ENCODE measurements around the gene SEC62.

GRCh38 chr3:170046269-170047132, 79.9 kb downstream of the SEC62 start:
- TF ChIP-seq, protein P1, sequence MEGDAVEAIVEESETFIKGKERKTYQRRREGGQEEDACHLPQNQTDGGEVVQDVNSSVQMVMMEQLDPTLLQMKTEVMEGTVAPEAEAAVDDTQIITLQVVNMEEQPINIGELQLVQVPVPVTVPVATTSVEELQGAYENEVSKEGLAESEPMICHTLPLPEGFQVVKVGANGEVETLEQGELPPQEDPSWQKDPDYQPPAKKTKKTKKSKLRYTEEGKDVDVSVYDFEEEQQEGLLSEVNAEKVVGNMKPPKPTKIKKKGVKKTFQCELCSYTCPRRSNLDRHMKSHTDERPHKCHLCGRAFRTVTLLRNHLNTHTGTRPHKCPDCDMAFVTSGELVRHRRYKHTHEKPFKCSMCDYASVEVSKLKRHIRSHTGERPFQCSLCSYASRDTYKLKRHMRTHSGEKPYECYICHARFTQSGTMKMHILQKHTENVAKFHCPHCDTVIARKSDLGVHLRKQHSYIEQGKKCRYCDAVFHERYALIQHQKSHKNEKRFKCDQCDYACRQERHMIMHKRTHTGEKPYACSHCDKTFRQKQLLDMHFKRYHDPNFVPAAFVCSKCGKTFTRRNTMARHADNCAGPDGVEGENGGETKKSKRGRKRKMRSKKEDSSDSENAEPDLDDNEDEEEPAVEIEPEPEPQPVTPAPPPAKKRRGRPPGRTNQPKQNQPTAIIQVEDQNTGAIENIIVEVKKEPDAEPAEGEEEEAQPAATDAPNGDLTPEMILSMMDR (IDR thresholded peaks at IDR 0.05): no peak
- TF ChIP-seq POLR2A (IDR thresholded peaks at IDR 0.05): no peak
